ENCODE results near the gene PARD3.

DNA sequence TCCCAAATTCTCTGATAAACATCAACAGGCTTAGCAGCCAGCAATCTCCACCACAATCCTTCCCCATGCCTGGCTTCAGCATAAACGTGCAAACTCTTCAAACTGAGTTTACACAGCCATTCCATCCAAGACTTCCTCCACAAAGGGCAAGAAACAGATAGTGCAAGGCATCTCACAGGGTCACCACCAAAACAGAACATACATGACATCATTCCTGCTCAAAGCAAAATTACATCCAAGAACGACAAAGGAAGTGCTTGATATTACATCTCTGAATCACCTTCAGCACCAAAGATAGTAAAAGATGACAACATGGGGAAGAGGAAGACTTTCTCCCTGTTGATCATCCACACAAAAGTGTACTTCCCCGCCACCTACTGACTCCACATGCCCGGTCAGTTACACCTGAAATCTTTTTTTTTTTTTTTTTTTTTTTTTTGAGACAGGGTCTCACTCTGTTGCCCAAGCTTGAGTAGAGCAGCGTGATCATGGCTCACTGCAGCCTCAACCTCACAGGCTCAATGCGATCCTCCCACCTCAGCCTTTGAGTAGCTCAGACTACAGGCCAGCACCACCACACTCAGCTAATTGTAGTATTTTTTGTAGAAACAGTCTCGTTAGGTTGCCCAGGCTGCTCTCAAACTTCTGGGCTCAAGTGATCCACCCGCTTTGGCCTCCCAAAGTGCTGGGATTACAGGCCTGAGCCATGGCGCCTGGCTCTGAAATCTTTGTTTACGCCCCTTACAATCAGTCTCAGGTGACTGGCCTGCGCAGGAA, 127.5 kb downstream of the PARD3 start:
- TF ChIP-seq CTCF (IDR thresholded peaks at IDR 0.05) (no peak), POLR2A (IDR thresholded peaks at IDR 0.05) (no peak), POLR2AphosphoS5 (IDR thresholded peaks at IDR 0.05) (no peak)
